Left ventricle myocardium inferior (tissue), 1 donor: ENCODE measurements around the gene CRYBG2. TPM values are rescaled to one million over a fixed set of nuclear protein-coding genes. Genes with fewer than 3 reads are reported as not detected.

Experiments used
- DNase-seq: peaks from one replicate; pipeline ENCODE4 v3.0.0-alpha.2; 2020
- H3K27ac ChIP-seq: fragments of 200-600 bp; replicated peaks from 2 replicates; pipeline ENCODE4 v1.8.0; 2021
- H3K27me3 ChIP-seq: fragments of 200-600 bp; 2 replicates; pipeline ENCODE4 v1.8.0; 2021; ENCODE audit warnings: low read depth
- H3K36me3 ChIP-seq: fragments of 200-600 bp; 2 replicates; pipeline ENCODE4 v1.8.0; 2021
- H3K4me1 ChIP-seq: fragments of 200-600 bp; 2 replicates; pipeline ENCODE4 v1.8.0; 2021
- H3K4me3 ChIP-seq: fragments of 200-600 bp; 2 replicates; pipeline ENCODE4 v1.8.0; 2021; ENCODE audit warnings: mild to moderate bottlenecking, moderate library complexity
- H3K9me3 ChIP-seq: fragments of 200-600 bp; replicated peaks from 2 replicates; pipeline ENCODE4 v1.8.0; 2021
- CTCF ChIP-seq: fragments of 200-600 bp; IDR thresholded peaks from 2 replicates; pipeline ENCODE4 v1.8.0; 2021; ENCODE audit warnings: antibody characterized with exemption, mild to moderate bottlenecking, borderline replicate concordance
- intact Hi-C: fragments of 100-400 bp; cut with micrococcal nuclease; formaldehyde crosslinking; loops from one replicate; pipeline ENCODE4 v1.11.0; 2022
- total RNA-seq: library from RNA; stranded (reverse); fragmentation: NEBNext Ultra II Directional; extraction: Animal tissue kit (Norgen Biotek cat#: 25700); gene quantifications from one replicate; pipeline ENCODE4 v1.2.1, GENCODE V29; 2021
- donor health status: DM: no; HTN: yes; CAD: no; lungs with severe emphysema.

CRYBG2 gene
- total RNA-seq, 1 donor from 2014 or later, result not detected

- intact Hi-C loops, result no loop called here
- Histone ChIP-seq H3K27ac (no peak overlapping the region), H3K36me3 (no peaks in the 10 kb centered on the region), H3K4me3 (no peak overlapping the region), H3K4me1 (peaks cover 13% of the 10 kb centered on the region), H3K27me3 (peaks cover 100% of the 10 kb centered on the region), H3K9me3 (no peaks in the 10 kb centered on the region)
- TF ChIP-seq CTCF, result no peak
- no peak for DNase-seq
Observed at GRCh38 chr1:26361605-26362122, 7.7 kb upstream of the CRYBG2 start.

GRCh38 chr1:26360807-26361604, 7.1 kb upstream of the CRYBG2 start:
- no peak for TF ChIP-seq CTCF
- no peak for DNase-seq
- no peaks in the 10 kb centered on the region for H3K9me3 ChIP-seq
- peaks cover 13% of the 10 kb centered on the region for H3K4me1 ChIP-seq
- no peak overlapping the region for H3K27ac ChIP-seq
- peak overlapping the region; percentile 48 for H3K4me3 ChIP-seq
- intact Hi-C loops, result no loop called here
- H3K36me3 ChIP-seq, result no peaks in the 10 kb centered on the region
- peaks cover 100% of the 10 kb centered on the region for H3K27me3 ChIP-seq

GRCh38 chr1:26359981-26360806, 6.3 kb upstream of the CRYBG2 start:
- peaks cover 13% of the 10 kb centered on the region for H3K4me1 ChIP-seq
- intact Hi-C loops, result no loop called here
- H3K36me3 ChIP-seq, result no peaks in the 10 kb centered on the region

GRCh38 chr1:26358411-26359384, 4.8 kb upstream of the CRYBG2 start:
- peaks cover 100% of the 10 kb centered on the region for H3K27me3 ChIP-seq
- TF ChIP-seq CTCF, result no peak
- H3K36me3 ChIP-seq, result no peaks in the 10 kb centered on the region

More at GRCh38 chr1:26359981-26360806, 6.3 kb upstream of the CRYBG2 start:
- no peak for DNase-seq
- H3K9me3 ChIP-seq, result no peaks in the 10 kb centered on the region
- peak overlapping the region; percentile 48 for H3K4me3 ChIP-seq
- peaks cover 100% of the 10 kb centered on the region for H3K27me3 ChIP-seq
- no peak overlapping the region for H3K27ac ChIP-seq
- TF ChIP-seq CTCF, result no peak

More at GRCh38 chr1:26358411-26359384, 4.8 kb upstream of the CRYBG2 start:
- intact Hi-C loops, result no loop called here
- DNase-seq, result no peak
- no peak overlapping the region for H3K4me3 ChIP-seq
- no peak overlapping the region for H3K27ac ChIP-seq
- H3K9me3 ChIP-seq, result no peaks in the 10 kb centered on the region
- peaks cover 13% of the 10 kb centered on the region for H3K4me1 ChIP-seq
